Prostate gland (tissue), 2 donors: ENCODE data around the gene R3HDM2.

Experiments used
- POLR2AphosphoS5 ChIP-seq: sonication (generic); formaldehyde crosslinking; IDR thresholded peaks from one replicate; pipeline ENCODE4 v1.6.1; 2017; ENCODE audit warnings: antibody characterized with exemption
- TF ChIP-seq, protein P1 (sequence below), 4 experiments: fragments of 200-600 bp in 2 of 4; fragments of 450-650 bp in 2 of 4; sonication (generic) in 2 of 4; IDR thresholded peaks; 1 replicate in 3 of 4; 2 replicates in 1 of 4; pipeline ENCODE4 v1.5.1; 2016 to 2019; ENCODE audit warnings: antibody characterized with exemption in 4 of 4, mild to moderate bottlenecking in 2 of 4, moderate library complexity in 2 of 4

DNA sequence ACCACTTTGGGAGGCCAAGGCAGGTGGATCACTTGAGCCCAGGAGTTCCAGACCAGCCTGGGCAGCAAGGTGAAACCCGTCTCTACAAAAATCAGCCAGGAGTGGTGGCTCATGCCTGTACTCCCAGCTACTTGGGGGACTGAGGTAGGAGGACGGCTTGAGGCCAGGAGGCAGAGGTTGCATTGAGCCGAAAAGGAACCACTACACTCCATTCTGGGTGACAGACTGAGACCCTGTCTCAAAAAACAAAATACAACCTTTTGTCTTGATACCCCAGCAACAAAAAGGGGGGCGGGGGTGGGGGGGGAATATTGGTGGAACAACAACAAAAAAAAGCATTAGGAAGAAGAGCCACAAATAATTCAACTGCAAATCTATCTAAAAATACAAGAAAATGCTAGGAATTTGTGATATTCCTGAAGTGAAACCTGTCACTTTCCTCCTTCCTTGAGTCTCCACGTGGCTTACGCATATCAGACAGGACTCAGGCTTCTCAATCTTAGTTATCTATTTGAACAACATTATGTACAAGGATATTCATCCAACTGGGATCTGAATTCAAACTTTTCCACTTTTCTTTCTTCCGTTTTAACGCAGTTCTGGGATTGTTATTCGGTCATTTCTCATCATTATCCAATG, 1.3 kb downstream of the R3HDM2 start:
- TF ChIP-seq POLR2AphosphoS5: no peak
- TF ChIP-seq, protein P1, sequence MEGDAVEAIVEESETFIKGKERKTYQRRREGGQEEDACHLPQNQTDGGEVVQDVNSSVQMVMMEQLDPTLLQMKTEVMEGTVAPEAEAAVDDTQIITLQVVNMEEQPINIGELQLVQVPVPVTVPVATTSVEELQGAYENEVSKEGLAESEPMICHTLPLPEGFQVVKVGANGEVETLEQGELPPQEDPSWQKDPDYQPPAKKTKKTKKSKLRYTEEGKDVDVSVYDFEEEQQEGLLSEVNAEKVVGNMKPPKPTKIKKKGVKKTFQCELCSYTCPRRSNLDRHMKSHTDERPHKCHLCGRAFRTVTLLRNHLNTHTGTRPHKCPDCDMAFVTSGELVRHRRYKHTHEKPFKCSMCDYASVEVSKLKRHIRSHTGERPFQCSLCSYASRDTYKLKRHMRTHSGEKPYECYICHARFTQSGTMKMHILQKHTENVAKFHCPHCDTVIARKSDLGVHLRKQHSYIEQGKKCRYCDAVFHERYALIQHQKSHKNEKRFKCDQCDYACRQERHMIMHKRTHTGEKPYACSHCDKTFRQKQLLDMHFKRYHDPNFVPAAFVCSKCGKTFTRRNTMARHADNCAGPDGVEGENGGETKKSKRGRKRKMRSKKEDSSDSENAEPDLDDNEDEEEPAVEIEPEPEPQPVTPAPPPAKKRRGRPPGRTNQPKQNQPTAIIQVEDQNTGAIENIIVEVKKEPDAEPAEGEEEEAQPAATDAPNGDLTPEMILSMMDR (IDR thresholded peaks at IDR 0.05): no peak
